NCI-H2107 (cell line): ENCODE measurements around the gene PPP4C.

Source experiments
- DNase-seq: peaks from one replicate; lab custom pipeline; 2025; lab: John Stamatoyannopoulos, UW

PPP4C gene

GRCh38 chr16:30054959-30055553 is 20.7 kb upstream of the PPP4C start:
- DNase-seq, result no peak

- DNase-seq, result no peak
Observed at GRCh38 chr16:30060346-30060745, 15.4 kb upstream of the PPP4C start.

GRCh38 chr16:30060836-30061554 is 14.8 kb upstream of the PPP4C start:
- no peak for DNase-seq

DNA sequence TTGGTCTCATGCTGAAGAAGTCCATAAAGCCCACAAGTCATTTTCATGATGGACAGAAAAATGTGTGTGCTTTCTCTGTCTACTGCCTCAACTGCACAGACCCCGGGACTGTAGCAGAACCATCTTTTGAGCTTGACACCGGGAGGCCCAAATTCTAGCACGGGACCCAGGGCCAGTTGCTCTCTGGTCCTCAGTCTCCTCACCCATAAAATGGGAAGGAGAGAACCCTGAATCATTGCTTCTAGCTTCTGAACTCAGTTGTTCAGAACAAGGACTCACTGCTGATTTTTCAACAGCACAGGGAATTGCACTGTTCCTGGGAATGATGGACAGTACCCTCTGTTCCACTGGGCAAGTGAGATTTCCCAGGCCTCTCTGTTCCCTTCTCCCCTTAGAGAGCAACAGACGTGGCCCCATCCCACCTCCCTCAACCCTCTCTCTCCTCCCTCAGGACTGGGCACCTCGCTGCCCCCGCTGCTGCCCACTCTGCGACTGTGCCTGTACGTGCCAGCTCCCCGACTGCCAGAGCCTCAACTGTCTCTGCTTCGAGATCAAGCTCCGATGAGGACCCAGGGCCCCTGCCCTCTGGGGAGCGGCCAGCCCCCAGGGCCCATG is 12.4 kb upstream of the PPP4C start:
- no peak for DNase-seq

DNA sequence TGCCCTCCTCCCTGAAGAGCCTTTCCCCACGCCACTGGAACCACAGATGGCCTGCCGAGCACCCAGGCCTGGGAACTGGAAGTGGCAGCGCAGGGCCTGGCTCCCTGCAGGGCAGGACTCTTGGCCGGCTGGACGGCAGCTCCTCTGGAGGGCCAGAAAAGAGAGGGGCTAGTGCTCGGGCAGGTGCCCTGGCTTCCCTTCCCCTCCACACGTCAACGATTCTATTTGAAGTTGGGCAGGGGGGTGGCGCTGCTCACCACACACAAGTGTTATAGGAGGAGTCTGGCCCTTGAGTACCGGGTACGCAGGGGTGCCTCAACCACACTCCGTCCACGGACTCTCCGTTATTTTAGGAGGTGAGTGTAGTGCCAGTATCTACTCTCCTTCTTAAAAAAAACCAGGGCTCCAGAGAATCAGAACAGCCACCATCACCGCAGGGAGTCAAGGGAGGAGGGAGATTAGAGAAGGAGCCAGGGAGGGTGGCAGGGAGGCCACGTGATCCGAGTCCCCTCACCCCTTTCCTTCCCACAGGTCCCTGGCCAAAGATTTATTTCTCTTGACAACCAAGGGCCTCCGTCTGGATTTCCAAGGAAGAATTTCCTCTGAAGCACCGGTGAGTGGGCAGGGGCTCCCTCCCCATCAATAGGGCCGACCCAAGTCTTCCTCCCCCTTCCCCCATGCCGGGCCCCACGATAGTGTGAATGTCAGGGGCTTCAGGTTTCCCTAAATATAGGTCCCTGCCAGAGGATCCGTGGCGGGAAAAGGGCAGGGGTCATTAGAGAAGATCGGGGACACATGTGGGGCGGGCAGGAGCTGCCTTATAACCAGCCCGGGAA is 11.7 kb upstream of the PPP4C start:
- peak; percentile 51 for DNase-seq

GRCh38 chr16:30064729-30065101 is 11.1 kb upstream of the PPP4C start:
- DNase-seq, result no peak

DNA sequence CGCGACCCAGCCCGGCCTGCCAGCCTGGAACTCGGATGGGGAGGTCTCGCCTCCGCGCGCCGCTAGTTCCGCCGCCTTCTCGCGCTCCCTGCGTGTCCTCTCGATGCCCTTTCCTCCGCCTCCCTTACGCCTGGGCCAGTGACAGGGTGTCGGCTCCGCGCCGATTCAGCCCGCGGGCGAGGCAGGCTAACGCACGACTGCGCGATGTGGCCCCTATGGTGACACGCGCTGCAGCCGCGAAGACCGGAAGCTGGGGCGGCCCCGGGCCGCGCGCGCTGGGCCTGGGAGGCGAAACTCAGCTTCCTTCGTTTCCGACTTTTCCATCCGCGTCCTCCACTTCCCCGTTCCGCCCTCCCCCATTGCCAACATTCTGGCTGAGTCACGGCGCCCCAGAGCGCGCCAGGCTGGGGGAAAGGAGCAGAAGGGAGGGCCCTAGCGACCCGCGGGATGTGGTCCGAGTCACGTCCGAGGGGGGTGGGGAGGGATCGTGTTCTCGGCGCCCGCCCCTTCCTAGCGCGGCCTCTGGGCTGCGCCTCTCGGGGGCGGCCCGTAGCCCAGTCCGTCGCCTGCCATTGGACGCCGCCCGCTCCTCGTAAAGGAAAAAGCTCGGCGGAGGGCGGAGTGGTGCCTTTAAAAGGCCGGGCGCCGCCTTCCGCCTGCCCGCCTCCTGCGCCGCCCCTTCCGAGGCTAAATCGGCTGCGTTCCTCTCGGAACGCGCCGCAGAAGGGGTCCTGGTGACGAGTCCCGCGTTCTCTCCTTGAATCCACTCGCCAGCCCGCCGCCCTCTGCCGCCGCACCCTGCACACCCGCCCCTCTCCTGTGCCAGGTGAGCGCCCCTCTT is 10.5 kb upstream of the PPP4C start, which contains the start of gene ALDOA:
ALDOA (plus strand) TSS at position 659 of the 841 bp plus-strand sequence. CDS start 1,138 bp downstream, outside the sequence.
- DNase-seq, result peak; percentile 96

DNA sequence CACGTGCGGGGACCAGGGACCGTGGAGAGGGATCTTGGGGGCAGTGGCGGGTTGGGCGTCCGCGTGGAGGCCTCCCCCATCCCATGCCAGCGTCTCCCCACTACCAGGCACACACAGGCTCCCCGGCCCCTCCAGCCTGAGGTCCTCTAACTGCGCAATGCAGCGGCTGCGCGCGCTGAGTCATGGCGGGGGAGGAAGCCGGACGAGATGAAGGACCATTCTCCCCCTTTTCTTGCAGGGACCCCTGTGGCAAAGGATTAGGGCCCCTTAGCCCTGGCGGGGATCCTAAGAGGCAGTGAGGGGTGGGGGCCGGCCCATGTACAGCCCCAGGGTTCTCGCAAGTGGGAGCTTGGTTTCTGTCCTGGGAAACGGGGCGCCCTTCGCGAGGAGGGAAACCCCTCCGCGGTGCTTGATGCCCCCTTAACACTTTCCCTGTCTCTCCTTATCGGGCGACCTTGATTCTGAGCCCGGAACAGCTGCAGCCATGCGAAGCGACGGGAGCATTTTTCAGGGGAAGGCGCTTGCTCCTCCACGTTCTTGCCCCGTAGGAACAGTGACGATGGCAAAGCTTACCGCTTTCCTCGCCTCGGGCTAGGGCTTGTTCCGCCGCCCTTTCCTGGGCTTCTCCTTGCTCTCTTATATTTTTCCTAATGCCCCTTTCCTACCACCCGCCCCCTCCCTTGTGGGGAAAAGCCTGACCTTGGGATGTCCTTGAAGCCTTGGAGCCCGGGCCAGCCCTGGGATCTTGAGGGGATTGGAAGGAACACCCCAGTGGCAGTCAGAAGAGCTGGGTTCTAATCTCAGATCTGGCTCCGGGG is 9.6 kb upstream of the PPP4C start:
- DNase-seq, result no peak

DNA sequence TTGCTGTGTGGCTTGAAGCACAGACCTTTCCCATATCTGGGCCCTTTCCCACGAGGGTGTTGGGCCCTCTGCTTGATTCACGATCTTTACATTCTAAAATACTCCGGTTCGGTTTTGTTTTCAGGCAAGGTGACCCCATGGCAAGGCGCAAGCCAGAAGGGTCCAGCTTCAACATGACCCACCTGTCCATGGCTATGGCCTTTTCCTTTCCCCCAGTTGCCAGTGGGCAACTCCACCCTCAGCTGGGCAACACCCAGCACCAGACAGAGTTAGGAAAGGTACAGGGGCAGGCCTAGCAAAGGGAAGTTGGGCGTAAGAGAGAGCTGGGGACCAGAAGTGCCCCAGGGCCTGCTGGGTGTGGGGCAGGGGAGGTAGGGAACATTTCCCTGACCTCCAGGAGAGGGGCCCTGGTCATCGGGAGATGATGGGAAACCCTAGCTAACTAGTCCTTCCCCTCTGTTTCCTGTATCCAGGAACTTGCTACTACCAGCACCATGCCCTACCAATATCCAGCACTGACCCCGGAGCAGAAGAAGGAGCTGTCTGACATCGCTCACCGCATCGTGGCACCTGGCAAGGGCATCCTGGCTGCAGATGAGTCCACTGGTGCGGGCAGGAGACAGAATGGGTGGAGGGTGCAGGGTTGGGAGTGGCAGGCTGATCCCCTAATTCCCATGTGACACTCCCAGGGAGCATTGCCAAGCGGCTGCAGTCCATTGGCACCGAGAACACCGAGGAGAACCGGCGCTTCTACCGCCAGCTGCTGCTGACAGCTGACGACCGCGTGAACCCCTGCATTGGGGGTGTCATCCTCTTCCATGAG is 8.8 kb upstream of the PPP4C start:
- DNase-seq, result no peak

GRCh38 chr16:30067584-30067916 is 8.2 kb upstream of the PPP4C start:
- no peak for DNase-seq

- no peak for DNase-seq
Observed at GRCh38 chr16:30068333-30068732, 7.5 kb upstream of the PPP4C start.

DNA sequence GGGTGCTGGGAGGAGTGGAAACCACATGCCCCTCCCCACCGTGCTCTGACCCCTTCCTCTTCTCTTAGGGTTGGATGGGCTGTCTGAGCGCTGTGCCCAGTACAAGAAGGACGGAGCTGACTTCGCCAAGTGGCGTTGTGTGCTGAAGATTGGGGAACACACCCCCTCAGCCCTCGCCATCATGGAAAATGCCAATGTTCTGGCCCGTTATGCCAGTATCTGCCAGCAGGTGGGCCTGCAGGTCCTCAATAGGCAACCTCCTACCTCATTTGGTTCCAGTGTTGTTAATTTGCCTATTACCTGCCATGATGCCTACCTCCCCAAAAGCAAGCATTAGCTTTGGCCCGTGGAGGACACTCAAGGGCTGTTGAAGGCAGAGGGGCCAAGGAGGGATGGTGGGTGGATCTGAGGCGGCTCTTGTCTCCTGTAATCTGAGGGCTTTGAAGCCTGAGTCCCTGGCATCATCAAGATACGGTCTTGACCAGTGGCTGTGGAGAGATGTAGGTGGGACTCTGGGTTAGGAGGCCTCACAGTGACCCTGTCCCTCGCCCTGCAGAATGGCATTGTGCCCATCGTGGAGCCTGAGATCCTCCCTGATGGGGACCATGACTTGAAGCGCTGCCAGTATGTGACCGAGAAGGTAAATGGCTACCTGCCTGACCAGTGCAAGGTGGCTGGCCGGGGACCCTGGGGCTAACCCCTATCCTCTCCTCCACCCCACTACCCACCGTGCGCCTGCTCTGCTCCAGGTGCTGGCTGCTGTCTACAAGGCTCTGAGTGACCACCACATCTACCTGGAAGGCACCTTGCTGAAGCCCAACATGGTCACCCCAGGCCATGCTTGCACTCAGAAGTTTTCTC is 6.8 kb upstream of the PPP4C start:
- no peak for DNase-seq

DNA sequence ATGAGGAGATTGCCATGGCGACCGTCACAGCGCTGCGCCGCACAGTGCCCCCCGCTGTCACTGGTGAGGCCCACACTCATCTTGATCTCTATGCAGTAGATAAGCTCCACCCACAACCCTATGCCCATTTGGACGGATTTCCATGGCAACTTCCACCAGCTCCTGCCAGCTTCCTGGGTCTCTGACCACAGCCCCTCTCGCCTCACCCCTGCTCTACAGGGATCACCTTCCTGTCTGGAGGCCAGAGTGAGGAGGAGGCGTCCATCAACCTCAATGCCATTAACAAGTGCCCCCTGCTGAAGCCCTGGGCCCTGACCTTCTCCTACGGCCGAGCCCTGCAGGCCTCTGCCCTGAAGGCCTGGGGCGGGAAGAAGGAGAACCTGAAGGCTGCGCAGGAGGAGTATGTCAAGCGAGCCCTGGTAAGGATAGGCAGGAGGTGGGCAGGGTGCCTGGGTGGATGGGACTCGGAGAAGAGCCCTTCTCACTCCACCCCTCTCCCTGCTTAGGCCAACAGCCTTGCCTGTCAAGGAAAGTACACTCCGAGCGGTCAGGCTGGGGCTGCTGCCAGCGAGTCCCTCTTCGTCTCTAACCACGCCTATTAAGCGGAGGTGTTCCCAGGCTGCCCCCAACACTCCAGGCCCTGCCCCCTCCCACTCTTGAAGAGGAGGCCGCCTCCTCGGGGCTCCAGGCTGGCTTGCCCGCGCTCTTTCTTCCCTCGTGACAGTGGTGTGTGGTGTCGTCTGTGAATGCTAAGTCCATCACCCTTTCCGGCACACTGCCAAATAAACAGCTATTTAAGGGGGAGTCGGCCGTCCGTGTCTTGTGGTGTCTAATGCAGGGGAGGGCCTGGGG is 6.0 kb upstream of the PPP4C start:
- DNase-seq, result no peak

- no peak for DNase-seq
Observed at GRCh38 chr16:30070490-30070889, 5.3 kb upstream of the PPP4C start.

- DNase-seq, result no peak
Observed at GRCh38 chr16:30076276-30076791, 540 bp downstream of the PPP4C start.

DNA sequence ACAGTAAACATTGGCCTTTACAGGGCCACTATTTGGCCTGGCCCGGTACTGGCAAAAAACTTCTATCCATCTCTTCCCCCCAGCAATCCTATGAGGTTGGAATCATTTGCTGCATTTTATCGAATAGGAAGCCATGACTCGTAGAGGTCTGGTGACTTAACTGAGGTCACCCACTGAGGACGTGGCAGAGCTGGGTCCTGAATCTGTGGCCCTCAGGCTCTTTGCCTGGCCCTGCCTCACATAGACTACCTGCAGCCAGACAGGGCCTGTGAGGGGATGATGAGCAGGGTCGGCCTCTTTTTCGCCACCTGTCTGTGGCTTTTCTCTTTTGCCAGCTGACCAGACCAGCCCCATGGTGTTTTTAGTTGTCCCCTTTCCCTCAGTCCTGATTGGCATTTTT is 1.9 kb downstream of the PPP4C start:
- no peak for DNase-seq

DNA sequence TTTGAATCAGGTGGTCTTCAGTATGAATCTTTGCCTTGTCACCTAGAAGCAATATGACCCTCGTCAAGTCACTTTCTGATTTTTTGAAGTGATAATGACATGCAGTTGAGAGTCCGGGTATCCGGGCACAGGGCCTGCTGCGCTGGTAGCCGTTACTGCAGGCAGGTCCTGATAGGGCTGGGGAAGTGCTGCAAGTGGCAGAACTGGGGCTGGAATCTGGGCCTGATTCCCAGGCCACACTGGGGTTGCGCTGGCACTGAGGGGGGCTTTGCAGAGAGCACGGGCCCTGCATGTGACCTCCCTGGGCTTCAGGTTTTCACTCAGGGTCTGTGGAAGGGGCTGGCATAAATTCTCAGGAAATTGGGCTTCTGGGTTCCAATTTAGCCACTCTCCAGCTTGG is 3.0 kb downstream of the PPP4C start:
- DNase-seq, result no peak

DNA sequence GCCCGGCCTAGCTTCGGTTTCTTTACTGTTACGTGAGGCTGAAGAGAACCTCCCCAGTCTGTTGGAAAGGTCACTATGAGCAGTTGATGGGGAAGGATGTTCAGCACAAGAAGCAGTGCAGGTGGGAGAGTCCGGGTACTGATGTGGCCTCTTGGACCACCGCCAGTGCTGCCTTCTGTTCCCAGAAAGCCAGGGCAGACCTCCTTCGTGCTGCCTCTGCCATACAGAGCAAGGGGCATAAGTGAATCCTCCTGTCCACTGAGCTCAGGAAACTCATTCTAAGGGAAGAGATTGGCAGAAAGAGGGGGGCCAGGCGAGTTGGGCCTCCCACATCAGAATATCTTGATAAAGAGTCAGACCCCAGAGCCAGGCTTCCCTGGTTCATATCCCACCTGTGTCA is 3.7 kb downstream of the PPP4C start:
- DNase-seq, result no peak
